Endothelial cell of umbilical vein (primary cell): Measurements from ENCODE around the gene FLNB. TPM values are rescaled to one million over a fixed set of nuclear protein-coding genes. Genes with fewer than 3 reads are reported as not detected.

Experiments
- BruUV-seq: library from RNA; stranded (reverse); fragments of 400-500 nt; replicated peaks from 2 replicates; lab custom pipeline; 2021; lab: Mats Ljungman, UMichigan
- CTCF ChIA-PET: fragments of 300-600, 350-600 bp; sonication (Branson Sonifier 250); formaldehyde crosslinking; loops from one replicate; lab custom pipeline; 2021; ENCODE audit warnings: antibody characterized with exemption, inconsistent platforms; lab: Charles Lee
- POLR2A ChIA-PET: fragments of 300-600, 350-600 bp; sonication (Branson Sonifier 250); formaldehyde crosslinking; loops from one replicate; lab custom pipeline; 2021; ENCODE audit warnings: antibody characterized with exemption, inconsistent platforms; lab: Charles Lee
- DNase-seq: peaks from one replicate; pipeline ENCODE4 v3.0.0-alpha.2; 2011; ENCODE audit warnings: low read depth, low spot score
- FAIRE-seq: peaks from 2 replicates; lab custom pipeline; 2011; peaks lifted over from hg19 to GRCh38; lab: Jason Lieb, UNC
- H2AFZ ChIP-seq: 2 replicates; pipeline ENCODE4 v1.6.0; 2012; ENCODE audit warnings: low read depth, low read length, control low read depth, inconsistent platforms
- H3K27ac ChIP-seq: 2 replicates; pipeline ENCODE4 v1.5.1; 2011; ENCODE audit warnings: low read depth, mild to moderate bottlenecking, control low read depth, low read length, moderate library complexity; ENCODE audit not compliant: insufficient read depth
- H3K27me3 ChIP-seq, 2 experiments: 2 replicates each; pipeline versions ENCODE4 v1.6.0 to v1.6.1; 2011; ENCODE audit warnings: low read length in 2 of 2, mixed read lengths in 1 of 2; ENCODE audit not compliant: control insufficient read depth in 2 of 2, insufficient read depth in 2 of 2
- H3K36me3 ChIP-seq, 2 experiments: 2 replicates in 1 of 2; 3 replicates in 1 of 2; pipeline ENCODE4 v1.5.1; 2011; ENCODE audit warnings: low read length in 2 of 2, mild to moderate bottlenecking in 1 of 2, moderate library complexity in 1 of 2; ENCODE audit not compliant: control insufficient read depth in 2 of 2, insufficient read depth in 2 of 2; ENCODE audit errors: extremely low read depth in 1 of 2
- H3K4me1 ChIP-seq: 3 replicates; pipeline ENCODE4 v1.5.1; 2011; ENCODE audit warnings: mild to moderate bottlenecking, low read length; ENCODE audit not compliant: control insufficient read depth, insufficient read depth; ENCODE audit errors: extremely low read depth
- H3K4me2 ChIP-seq: 2 replicates; pipeline ENCODE4 v1.6.1; 2011; ENCODE audit warnings: low read length, control low read depth, mixed read lengths; ENCODE audit not compliant: insufficient read depth
- H3K4me3 ChIP-seq, 3 experiments: fragments of 200-600 bp in 1 of 3; sonication (generic), shearing (Covaris generic) in 1 of 3; replicated peaks in 1 of 3; 2 replicates each; pipeline ENCODE4 v1.5.1; 2011 to 2016; ENCODE audit warnings: control low read depth in 3 of 3, low read length in 3 of 3, mild to moderate bottlenecking in 2 of 3, inconsistent platforms in 1 of 3, low read depth in 1 of 3, moderate library complexity in 1 of 3; ENCODE audit not compliant: insufficient read depth in 1 of 3
- H3K79me2 ChIP-seq: 2 replicates; pipeline ENCODE4 v1.6.0; 2012; ENCODE audit warnings: low read length, inconsistent platforms; ENCODE audit not compliant: control insufficient read depth, insufficient read depth
- H3K9ac ChIP-seq: replicated peaks from 2 replicates; pipeline ENCODE3; 2011; ENCODE audit warnings: low read length, control low read depth; ENCODE audit not compliant: insufficient read depth; ENCODE audit errors: extremely low read depth
- H3K9me1 ChIP-seq: replicated peaks from 3 replicates; pipeline ENCODE4 v1.6.0; 2011; ENCODE audit warnings: mild to moderate bottlenecking, low read length; ENCODE audit not compliant: control insufficient read depth, insufficient read depth; ENCODE audit errors: extremely low read depth
- H3K9me3 ChIP-seq: replicated peaks from 2 replicates; pipeline ENCODE4 v1.5.1; 2012; ENCODE audit warnings: low read length, inconsistent platforms; ENCODE audit not compliant: control insufficient read depth, insufficient read depth
- H4K20me1 ChIP-seq: replicated peaks from 2 replicates; pipeline ENCODE3; 2011; ENCODE audit warnings: mild to moderate bottlenecking, low read length; ENCODE audit not compliant: control insufficient read depth, insufficient read depth; ENCODE audit errors: extremely low read depth
- CTCF ChIP-seq, 2 donors: IDR thresholded peaks; 1 replicate in 1 of 2; 2 replicates in 1 of 2; pipeline ENCODE4 v1.5.1; 2011; ENCODE audit warnings: low read length in 2 of 2, mild to moderate bottlenecking in 2 of 2, moderate library complexity in 2 of 2, control low read depth in 1 of 2, inconsistent platforms in 1 of 2, low read depth in 1 of 2; ENCODE audit not compliant: insufficient read depth in 1 of 2; ENCODE audit errors: extremely low read depth in 1 of 2
- EZH2 ChIP-seq: IDR thresholded peaks from 2 replicates; pipeline ENCODE4 v1.6.1; 2012; ENCODE audit warnings: borderline replicate concordance, low read depth, mild to moderate bottlenecking, moderate library complexity, low read length, inconsistent platforms; ENCODE audit not compliant: severe bottlenecking
- FOS ChIP-seq: IDR thresholded peaks from 2 replicates; pipeline ENCODE4 v1.6.1; 2011; ENCODE audit warnings: mild to moderate bottlenecking, low read length, moderate library complexity, borderline replicate concordance; ENCODE audit not compliant: insufficient read depth
- GATA2 ChIP-seq: IDR thresholded peaks from 2 replicates; pipeline ENCODE4 v1.7.0; 2011; ENCODE audit warnings: low read depth, mild to moderate bottlenecking, moderate library complexity, mixed read lengths, low read length; ENCODE audit not compliant: insufficient read length, insufficient read depth
- JUN ChIP-seq: IDR thresholded peaks from 2 replicates; pipeline ENCODE4 v1.6.1; 2011; ENCODE audit warnings: borderline replicate concordance, low read depth; ENCODE audit not compliant: insufficient read length, insufficient read depth
- MAX ChIP-seq: IDR thresholded peaks from 2 replicates; pipeline ENCODE4 v1.6.1; 2011; ENCODE audit not compliant: insufficient read depth, insufficient read length
- MYC ChIP-seq: IDR thresholded peaks from one replicate; pipeline ENCODE4 v1.6.1; 2011; ENCODE audit warnings: mild to moderate bottlenecking, low read depth, low read length
- POLR2A ChIP-seq: IDR thresholded peaks from 2 replicates; pipeline ENCODE4 v1.6.1; 2012; ENCODE audit warnings: low read depth, mild to moderate bottlenecking, control low read depth, low read length
- POLR2AphosphoS5 ChIP-seq: IDR thresholded peaks from 2 replicates; pipeline ENCODE4 v1.6.1; 2012; ENCODE audit warnings: low read depth, mild to moderate bottlenecking, control low read depth, low read length, moderate library complexity; ENCODE audit not compliant: insufficient read depth
- dilution Hi-C: fragments of 300-500 bp; cut with MboI; formaldehyde crosslinking; loops from one replicate; pipeline ENCODE4 v1.15.0; 2019; ENCODE audit warnings: low sequenced_read_pairs; ENCODE audit not compliant: extremely low pct_ligation_motif_present
- intact Hi-C: fragments of 100-400 bp; cut with micrococcal nuclease; formaldehyde crosslinking; loops from one replicate; pipeline ENCODE4 v1.10.0; 2022
- polyA plus RNA-seq, 4 experiments: library from polyadenylated mRNA; depleted of rRNA in 3 of 4; stranded (reverse) in 3 of 4; unstranded in 1 of 4; fragments of >200 nt; gene quantifications; 2 replicates each; pipeline versions ENCODE4 v1.2.1 to v1.2.3, GENCODE V29; 2011 to 2012; ENCODE audit warnings: missing spikeins in 1 of 4
- total RNA-seq: library from RNA; stranded (reverse); gene quantifications from 2 replicates; pipeline ENCODE4 v1.2.3, GENCODE V29; 2021

FLNB gene
- total and polyA plus RNA-seq, 2 donors (not counting 3 experiments of a cell fraction or from before 2014, with no cell fraction given), result 479 to 670 TPM

- FAIRE-seq (no peak), DNase-seq (no peak)
- H4K20me1 ChIP-seq, result peaks cover 6% of the 10 kb centered on the region
- H3K4me1 ChIP-seq, result peaks cover 77% of the 10 kb centered on the region
- no peaks in the 10 kb centered on the region for H3K9me1 ChIP-seq
- intact Hi-C loops (no loop called here), dilution Hi-C loops (no loop called here)
- peaks cover 100% of the 10 kb centered on the region for H3K79me2 ChIP-seq
- H3K9me3 ChIP-seq, result no peaks in the 10 kb centered on the region
- no peak overlapping the region for H2AFZ ChIP-seq
- TF ChIP-seq EZH2 (no peak), MAX (no peak), POLR2AphosphoS5 (no peak), MYC (no peak), POLR2A (no peak), JUN (no peak), CTCF (IDR thresholded peaks at IDR 0.05; ENCODE audit: extremely low read depth in 1 of 2, insufficient read depth in 1 of 2, low read depth in 1 of 2, low read length in 2 of 2) (no peak), GATA2 (no peak), FOS (no peak)
- H3K27ac ChIP-seq, result no peak overlapping the region
- H3K4me3 ChIP-seq, result no peak overlapping the region
- H3K36me3 ChIP-seq, result peaks cover 4 to 5% of the 10 kb centered on the region in 2 experiments
- ChIA-PET CTCF (interaction anchor here (1.0 to 2.2 kb wide), 5 partner anchors 11 to 41 kb away, joined by 3 to 8 read pairs (median 4); no protein-coding TSS in a partner anchor), POLR2A (interaction anchor here (0.7 kb wide), 1 partner anchor 8 kb away, joined by 4 read pairs; no protein-coding TSS in a partner anchor)
- BruUV-seq, result no TSS peak
- H3K9ac ChIP-seq, result no peak overlapping the region
- H3K27me3 ChIP-seq, result no peaks in the 10 kb centered on the region
- H3K4me2 ChIP-seq, result no peak overlapping the region
These were observed 13.7 kb downstream of the FLNB start for GRCh38 chr3:58021962-58022361.
